Measurements from ENCODE around the gene FILIP1. TPM values are rescaled to one million over a fixed set of nuclear protein-coding genes. Genes with fewer than 3 reads are reported as not detected.

Gene FILIP1
- total RNA-seq, 1 experiment from 2014 or later: 2.9 TPM

DNA sequence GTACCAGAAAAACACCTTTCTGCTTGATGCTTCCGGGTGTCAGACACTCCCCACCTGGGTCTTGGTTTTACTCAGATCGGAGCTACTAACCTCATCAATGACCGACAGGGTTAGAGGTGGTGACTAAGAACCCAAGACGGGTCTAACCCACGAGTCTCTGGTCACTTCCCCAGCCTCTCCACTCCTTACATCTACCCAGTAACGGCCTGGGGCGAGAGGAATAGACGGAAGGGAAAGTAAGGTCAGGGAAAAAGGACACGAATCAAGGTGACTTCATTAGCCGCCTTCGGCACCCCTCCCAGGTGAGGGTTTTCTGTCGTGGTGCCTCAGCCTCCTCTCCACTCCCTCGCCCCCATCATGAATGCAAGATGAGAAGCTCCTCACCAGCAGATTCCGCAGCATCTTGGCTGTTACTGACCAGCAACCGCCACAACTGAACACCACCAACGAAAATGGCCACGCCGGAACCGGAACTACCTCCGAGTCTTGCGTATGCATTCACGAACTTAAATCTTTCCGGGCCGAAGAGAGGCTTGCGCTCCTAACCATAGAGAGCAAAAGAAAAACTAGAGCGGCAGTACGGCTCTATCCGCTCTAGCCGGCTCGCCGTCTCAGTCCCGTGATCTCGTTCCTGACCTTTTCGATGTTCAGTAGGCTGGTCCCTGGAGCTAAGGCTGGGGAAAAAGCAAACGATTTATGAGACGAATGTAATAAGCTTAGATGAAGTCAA lies 250.1 kb downstream of the FILIP1 start, which contains the start of gene COX7A2:
TSS of gene COX7A2 (minus strand) at position 469 of the 730 bp plus-strand sequence. CDS start at position 402, 67 bp downstream.
- peak within 1 kb of the TSS; percentile 99 for H3K27ac Mint-ChIP-seq
- H3K27me3 Mint-ChIP-seq (ENCODE audit: low read depth): no peaks in the 10 kb centered on the region
- H3K36me3 Mint-ChIP-seq: peaks cover 33% of the 10 kb centered on the region
- H3K9me3 Mint-ChIP-seq: no peaks in the 10 kb centered on the region
- ChIA-PET POLR2A (interaction anchor here (0.7 to 1.3 kb wide), 4 partner anchors 8 to 1896 kb away, joined by 3 to 4 read pairs (median 4); no protein-coding TSS in a partner anchor), CTCF (interaction anchor here (0.6 to 1.3 kb wide), 8 partner anchors 24 to 1471 kb away, joined by 3 to 7 read pairs (median 4); partner anchors contain the start of gene COL12A1)
- ATAC-seq (peak; percentile 97), DNase-seq (ENCODE audit: low spot score) (peak; percentile 80)
- H3K4me1 Mint-ChIP-seq: peaks cover 26% of the 10 kb centered on the region
- H3K4me3 Mint-ChIP-seq: peak within 1 kb of the TSS; percentile 99
- peak; percentile 80 for TF ChIP-seq FOXK1 (CRISPR knock-in tag; IDR thresholded peaks at IDR 0.05)
- TF ChIP-seq ZNF121 (CRISPR knock-in tag; IDR thresholded peaks at IDR 0.05): no peak
- peak; percentile 77 for TF ChIP-seq ETV6 (CRISPR knock-in tag; IDR thresholded peaks at IDR 0.05)
- TF ChIP-seq, protein P1, sequence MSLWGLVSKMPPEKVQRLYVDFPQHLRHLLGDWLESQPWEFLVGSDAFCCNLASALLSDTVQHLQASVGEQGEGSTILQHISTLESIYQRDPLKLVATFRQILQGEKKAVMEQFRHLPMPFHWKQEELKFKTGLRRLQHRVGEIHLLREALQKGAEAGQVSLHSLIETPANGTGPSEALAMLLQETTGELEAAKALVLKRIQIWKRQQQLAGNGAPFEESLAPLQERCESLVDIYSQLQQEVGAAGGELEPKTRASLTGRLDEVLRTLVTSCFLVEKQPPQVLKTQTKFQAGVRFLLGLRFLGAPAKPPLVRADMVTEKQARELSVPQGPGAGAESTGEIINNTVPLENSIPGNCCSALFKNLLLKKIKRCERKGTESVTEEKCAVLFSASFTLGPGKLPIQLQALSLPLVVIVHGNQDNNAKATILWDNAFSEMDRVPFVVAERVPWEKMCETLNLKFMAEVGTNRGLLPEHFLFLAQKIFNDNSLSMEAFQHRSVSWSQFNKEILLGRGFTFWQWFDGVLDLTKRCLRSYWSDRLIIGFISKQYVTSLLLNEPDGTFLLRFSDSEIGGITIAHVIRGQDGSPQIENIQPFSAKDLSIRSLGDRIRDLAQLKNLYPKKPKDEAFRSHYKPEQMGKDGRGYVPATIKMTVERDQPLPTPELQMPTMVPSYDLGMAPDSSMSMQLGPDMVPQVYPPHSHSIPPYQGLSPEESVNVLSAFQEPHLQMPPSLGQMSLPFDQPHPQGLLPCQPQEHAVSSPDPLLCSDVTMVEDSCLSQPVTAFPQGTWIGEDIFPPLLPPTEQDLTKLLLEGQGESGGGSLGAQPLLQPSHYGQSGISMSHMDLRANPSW (CRISPR knock-in tag; conservative IDR thresholded peaks at IDR 0.05; ENCODE audit: low read depth): no peak
- TF ChIP-seq CBFB (CRISPR knock-in tag; IDR thresholded peaks at IDR 0.05; ENCODE audit: low read depth): no peak
- no peak for TF ChIP-seq TEAD4 (CRISPR knock-in tag; IDR thresholded peaks at IDR 0.05)
- TF ChIP-seq, protein P2, sequence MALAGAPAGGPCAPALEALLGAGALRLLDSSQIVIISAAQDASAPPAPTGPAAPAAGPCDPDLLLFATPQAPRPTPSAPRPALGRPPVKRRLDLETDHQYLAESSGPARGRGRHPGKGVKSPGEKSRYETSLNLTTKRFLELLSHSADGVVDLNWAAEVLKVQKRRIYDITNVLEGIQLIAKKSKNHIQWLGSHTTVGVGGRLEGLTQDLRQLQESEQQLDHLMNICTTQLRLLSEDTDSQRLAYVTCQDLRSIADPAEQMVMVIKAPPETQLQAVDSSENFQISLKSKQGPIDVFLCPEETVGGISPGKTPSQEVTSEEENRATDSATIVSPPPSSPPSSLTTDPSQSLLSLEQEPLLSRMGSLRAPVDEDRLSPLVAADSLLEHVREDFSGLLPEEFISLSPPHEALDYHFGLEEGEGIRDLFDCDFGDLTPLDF (CRISPR knock-in tag; IDR thresholded peaks at IDR 0.05): no peak
- peak; percentile 87 for TF ChIP-seq GABPB1 (CRISPR knock-in tag; IDR thresholded peaks at IDR 0.05)
- peak; percentile 76 for TF ChIP-seq SP1 (CRISPR knock-in tag; conservative IDR thresholded peaks at IDR 0.05)
- TF ChIP-seq ZNF219 (CRISPR knock-in tag; IDR thresholded peaks at IDR 0.05; ENCODE audit: borderline replicate concordance): no peak
- TF ChIP-seq ZNF138 (CRISPR knock-in tag; conservative IDR thresholded peaks at IDR 0.05): no peak
- TF ChIP-seq ESRRA (CRISPR knock-in tag; IDR thresholded peaks at IDR 0.05; ENCODE audit: borderline replicate concordance): peak; percentile 49; the same call in 1 of the 2 replicates
- TF ChIP-seq, protein P3, sequence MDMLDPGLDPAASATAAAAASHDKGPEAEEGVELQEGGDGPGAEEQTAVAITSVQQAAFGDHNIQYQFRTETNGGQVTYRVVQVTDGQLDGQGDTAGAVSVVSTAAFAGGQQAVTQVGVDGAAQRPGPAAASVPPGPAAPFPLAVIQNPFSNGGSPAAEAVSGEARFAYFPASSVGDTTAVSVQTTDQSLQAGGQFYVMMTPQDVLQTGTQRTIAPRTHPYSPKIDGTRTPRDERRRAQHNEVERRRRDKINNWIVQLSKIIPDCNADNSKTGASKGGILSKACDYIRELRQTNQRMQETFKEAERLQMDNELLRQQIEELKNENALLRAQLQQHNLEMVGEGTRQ (CRISPR knock-in tag; IDR thresholded peaks at IDR 0.05): peak; percentile 75
- TF ChIP-seq ZNF232 (CRISPR knock-in tag; IDR thresholded peaks at IDR 0.05): peak; percentile 73
- no peak; the same call in 1 of the 2 replicates for TF ChIP-seq SMAD3 (CRISPR knock-in tag; IDR thresholded peaks at IDR 0.05; ENCODE audit: borderline replicate concordance)
- peak; percentile 75; the same call in 1 of the 2 replicates for TF ChIP-seq MYBL2 (CRISPR knock-in tag; IDR thresholded peaks at IDR 0.05)
- no peak for TF ChIP-seq ZNF416 (CRISPR knock-in tag; IDR thresholded peaks at IDR 0.05)
- peak; percentile 28; the same call in 1 of the 2 replicates for TF ChIP-seq CREB1 (CRISPR knock-in tag; IDR thresholded peaks at IDR 0.05)
- TF ChIP-seq ERG (CRISPR knock-in tag; IDR thresholded peaks at IDR 0.05): no peak
- 0 out of 2 replicates have a peak, but pooled peaks have one; percentile 49 for TF ChIP-seq NFE2L1 (CRISPR knock-in tag; IDR thresholded peaks at IDR 0.05)
- TF ChIP-seq NR3C1 (CRISPR knock-in tag; conservative IDR thresholded peaks at IDR 0.05; ENCODE audit: low read depth): no peak
- TF ChIP-seq, protein P4, sequence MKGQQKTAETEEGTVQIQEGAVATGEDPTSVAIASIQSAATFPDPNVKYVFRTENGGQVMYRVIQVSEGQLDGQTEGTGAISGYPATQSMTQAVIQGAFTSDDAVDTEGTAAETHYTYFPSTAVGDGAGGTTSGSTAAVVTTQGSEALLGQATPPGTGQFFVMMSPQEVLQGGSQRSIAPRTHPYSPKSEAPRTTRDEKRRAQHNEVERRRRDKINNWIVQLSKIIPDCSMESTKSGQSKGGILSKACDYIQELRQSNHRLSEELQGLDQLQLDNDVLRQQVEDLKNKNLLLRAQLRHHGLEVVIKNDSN (CRISPR knock-in tag; IDR thresholded peaks at IDR 0.05): peak; percentile 71; the same call in 1 of the 2 replicates
- no peak for TF ChIP-seq GTF2I (CRISPR knock-in tag; conservative IDR thresholded peaks at IDR 0.05)
- no peak for TF ChIP-seq ATF1 (CRISPR knock-in tag; IDR thresholded peaks at IDR 0.05)
- TF ChIP-seq ZNF263 (CRISPR knock-in tag; IDR thresholded peaks at IDR 0.05; ENCODE audit: low read depth): no peak
- peak; percentile 83; the same call in 1 of the 2 replicates for TF ChIP-seq KAT7 (CRISPR knock-in tag; IDR thresholded peaks at IDR 0.05; ENCODE audit: borderline replicate concordance)
- TF ChIP-seq, protein P5, sequence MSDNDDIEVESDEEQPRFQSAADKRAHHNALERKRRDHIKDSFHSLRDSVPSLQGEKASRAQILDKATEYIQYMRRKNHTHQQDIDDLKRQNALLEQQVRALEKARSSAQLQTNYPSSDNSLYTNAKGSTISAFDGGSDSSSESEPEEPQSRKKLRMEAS (CRISPR knock-in tag; IDR thresholded peaks at IDR 0.05): peak; percentile 79
- TF ChIP-seq, protein P6, sequence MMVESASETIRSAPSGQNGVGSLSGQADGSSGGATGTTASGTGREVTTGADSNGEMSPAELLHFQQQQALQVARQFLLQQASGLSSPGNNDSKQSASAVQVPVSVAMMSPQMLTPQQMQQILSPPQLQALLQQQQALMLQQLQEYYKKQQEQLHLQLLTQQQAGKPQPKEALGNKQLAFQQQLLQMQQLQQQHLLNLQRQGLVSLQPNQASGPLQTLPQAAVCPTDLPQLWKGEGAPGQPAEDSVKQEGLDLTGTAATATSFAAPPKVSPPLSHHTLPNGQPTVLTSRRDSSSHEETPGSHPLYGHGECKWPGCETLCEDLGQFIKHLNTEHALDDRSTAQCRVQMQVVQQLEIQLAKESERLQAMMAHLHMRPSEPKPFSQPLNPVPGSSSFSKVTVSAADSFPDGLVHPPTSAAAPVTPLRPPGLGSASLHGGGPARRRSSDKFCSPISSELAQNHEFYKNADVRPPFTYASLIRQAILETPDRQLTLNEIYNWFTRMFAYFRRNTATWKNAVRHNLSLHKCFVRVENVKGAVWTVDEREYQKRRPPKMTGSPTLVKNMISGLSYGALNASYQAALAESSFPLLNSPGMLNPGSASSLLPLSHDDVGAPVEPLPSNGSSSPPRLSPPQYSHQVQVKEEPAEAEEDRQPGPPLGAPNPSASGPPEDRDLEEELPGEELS (CRISPR knock-in tag; IDR thresholded peaks at IDR 0.05): no peak
- no peak for TF ChIP-seq SMAD4 (CRISPR knock-in tag; IDR thresholded peaks at IDR 0.05)
- TF ChIP-seq ZNF317 (CRISPR knock-in tag; IDR thresholded peaks at IDR 0.05; ENCODE audit: borderline replicate concordance, low read depth): no peak
